NCI-H2171 (cell line): ENCODE results near the gene PFKFB3.

ENCODE experiments used
- DNase-seq: peaks from one replicate; lab custom pipeline; 2025; lab: John Stamatoyannopoulos, UW

PFKFB3 gene

DNA sequence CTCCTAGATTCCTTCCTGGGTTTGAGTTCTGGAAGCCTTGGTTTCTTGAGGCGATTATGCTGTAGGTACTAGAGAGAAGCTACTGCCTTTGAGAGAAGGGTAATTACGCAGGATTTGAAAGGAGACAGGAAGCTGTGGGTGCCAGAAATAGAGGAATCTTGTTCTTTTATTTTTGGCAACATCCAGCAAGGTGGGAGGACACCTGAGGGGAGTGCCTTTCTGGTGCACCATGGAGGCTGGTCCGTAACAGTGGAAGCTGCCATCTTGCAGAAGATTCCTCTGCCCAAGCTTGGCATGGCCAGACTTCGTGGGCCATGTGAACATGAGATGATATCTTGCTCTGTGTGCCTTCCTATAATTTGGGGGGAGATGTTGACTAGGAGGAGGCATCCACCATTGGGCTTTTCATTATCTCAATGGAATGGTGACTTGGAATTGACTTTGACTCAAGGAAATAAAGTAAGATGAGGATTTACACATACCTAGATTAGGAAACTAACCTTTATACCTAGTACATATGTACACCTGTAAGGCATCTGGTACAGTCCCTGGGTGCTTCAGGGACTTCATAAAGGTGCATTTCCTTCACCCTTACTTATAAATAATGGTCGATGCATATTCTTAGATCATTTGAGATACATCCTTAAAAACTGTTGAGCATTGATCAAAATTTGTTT lies 98.2 kb downstream of the PFKFB3 start:
- no peak for DNase-seq

DNA sequence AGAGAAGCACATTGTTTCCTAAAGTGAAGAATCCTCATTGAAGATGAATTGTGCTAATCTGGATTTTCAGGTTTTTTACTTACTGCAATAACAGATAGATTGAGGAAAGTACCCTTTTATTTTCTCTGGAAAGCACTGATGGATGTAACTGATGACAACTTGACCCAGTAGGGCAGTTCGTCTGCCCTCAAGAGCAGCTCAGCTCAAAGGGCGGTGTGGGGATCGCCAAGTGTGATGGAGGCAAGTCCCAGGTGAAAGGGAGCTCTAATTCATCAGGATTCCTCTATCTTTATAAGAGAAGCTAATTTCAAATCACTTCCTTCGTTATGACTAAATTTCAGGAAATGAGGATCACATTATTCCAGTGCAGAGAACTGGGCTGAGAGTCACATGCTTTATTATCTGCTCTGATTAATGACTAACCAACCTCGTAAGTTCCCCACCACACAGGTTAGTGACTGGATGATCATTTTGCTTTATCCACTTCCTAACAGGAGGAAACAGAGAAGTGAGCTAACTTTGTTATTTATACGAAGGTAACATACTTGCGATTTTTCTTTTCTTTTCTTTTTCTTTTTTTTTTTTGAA lies 98.8 kb downstream of the PFKFB3 start:
- no peak for DNase-seq
